Stimulated activated CD4-positive, alpha-beta T cell treated with anti-CD3 and anti-CD28 coated beads, TNF-alpha, amount 100 ng/mL, for 24 hours (primary cell): ENCODE results near the gene ROR1.

Experiments
- DNase-seq, 3 experiments: peaks; one replicate each; pipeline ENCODE4 v3.0.0-alpha.2; 2020; ENCODE audit warnings: low read depth in 3 of 3

The ROR1 gene

DNA sequence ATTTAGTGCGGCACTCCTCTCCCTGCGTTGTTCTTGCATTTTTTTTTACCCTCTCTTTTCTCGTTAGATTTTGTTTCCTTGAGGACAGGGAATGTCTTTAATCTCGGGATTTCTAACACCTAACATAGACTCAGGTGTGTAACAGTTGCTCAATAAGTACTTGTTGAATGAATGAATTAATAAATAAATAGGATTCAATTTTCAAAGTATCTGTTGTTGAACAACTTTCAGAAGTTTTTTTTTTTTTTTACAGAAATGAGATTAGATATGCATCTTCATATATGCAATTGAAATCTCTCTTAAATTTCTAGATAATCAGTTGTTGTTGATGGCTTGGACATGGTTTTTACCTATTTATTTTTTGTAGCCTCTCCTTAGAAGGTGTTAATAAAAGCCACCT, 83.1 kb downstream of the ROR1 start:
- DNase-seq, result no peak

DNA sequence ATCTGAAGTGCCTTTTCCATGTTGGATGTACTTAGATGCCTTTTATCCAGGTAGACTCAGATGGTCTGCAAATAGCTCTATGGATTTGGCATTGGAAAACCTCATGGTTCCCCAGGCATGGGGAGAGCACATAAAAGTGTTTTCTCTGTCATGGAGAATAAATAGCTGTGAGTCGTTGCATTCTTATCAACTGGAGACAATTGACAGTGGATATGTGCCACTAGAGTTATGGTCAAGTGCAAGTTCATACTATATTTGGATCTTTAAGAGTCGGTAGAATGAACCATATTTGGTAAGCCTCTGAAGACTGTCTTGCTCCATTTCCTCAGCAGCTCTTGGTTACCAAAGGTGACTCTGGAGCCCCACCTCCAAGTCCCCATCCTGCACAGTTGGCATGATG, 83.7 kb downstream of the ROR1 start:
- DNase-seq, result no peak

DNA sequence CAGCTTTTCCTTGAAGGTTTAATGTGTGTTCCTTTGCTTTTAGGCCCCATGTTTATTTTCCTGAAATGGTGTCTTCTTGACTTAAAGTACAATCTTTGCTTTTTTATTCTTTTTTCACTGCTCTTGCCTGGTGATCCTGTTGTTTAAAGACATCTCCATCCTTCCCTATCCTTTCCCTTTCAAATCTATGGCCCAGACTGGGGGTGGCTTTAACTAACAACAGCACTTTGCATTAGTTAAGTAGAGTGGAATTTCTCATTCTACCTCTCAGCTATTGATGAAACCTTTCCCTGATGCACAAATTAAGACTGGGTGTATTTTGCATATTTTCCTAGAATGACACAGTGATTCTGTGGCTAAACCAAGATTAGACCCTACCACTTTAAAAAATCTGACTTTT, 84.3 kb downstream of the ROR1 start:
- DNase-seq, result no peak

DNA sequence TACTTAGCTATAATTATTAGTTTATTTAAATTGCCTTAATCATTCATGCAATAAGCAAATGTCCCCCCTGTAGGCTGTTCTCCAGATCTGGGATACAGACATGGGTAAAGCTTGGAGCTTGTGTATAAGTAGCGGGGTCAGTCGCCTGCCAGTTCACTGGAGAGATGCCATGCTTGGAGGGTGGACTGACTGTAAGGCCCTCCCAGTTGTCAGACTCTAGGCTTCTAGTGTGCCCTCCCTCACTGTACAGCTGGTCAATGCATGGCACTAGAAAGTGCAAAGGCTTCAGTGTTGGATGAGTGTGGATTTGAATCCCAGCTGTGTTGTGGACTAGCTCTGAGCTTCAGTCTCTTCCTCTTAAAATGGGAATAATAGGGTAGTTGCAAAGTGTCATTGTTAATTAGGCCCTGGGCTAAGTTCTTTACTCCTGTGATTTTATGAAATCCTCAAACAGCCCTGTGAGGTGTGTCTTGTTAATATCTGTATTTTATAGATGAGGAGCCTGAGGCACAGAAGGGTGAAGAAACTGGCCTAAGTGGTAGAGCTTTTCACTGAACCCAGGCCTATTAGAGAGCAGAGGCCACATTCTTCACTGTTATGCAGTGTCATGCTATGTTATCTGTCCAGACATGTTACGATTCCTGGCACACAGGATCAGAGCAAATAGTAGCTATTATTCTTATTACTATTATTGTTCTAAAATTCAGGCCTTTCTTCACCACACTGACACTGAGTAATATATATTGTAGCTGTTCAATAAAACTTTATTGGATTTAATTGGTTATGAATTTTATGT, 85.9 kb downstream of the ROR1 start:
- no peak for DNase-seq

DNA sequence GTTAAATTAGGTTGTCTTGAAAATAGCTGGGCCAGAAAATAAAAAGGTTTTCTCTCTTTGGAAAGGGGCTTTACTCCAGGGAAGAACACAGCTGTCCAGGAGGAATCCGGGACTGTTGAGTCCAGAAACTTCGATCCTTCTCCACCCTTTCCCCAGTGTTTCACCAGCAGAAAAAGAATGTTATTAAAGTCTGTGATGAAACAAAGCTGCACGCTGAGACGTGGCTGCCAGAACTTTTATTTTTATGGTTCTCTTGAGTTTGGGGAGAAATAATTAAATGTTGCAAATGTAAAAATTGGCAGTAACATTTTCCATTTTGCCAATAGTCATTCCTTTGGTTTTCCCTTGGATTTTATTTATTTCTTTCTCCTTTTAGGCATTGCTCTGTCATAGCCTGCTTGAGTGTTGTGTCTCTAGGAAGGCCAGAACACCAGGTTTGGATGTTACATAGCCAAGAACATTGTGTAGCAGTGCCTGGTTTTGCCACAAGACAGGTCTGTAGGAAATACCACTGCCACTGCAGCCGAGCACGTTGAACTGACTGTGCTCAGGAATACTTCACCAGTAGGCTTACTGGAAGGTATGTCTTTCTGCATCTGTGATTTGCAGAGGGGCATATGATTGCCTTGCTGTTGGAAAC, 87.4 kb downstream of the ROR1 start:
- no peak for DNase-seq

DNA sequence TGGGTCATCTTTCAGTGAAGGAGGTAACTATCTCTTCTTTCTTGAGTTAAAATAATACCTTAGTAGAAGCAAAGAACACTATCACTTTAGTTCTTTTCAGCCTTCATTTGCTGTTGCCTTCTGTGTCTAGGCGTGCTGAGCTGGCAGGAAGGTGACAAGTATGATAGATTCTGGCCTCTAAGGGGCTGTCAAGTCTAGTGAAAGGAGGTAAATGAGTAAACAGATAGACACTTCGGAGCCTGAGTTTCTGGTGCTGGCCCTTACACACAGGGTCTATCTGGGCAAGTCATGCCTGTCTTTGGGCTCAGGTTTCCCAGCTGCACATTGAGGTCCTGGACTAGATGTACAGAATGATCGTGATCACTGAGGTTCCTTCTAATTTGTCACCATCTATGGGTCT, 89.3 kb downstream of the ROR1 start:
- DNase-seq, result no peak

DNA sequence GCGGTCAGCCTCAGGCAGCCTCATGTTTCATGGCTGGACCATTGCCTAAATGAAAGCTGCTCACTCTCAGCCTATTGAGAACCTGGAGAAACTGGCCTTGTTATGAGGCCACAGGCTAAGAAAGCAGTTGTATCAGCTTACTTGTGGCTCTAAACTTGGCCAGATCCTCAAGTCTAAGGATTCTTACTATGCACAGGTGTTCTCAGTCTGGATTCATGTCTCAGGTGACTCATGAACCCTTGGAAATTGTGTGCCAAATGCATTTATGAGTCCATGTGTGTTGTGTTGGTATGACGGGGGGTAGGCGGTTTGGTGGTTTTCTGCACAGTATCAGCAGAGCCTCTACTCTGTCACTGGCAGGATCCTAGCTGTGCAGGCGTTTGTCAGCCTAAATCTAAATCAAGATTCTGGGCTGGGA, 90.4 kb downstream of the ROR1 start:
- no peak for DNase-seq

DNA sequence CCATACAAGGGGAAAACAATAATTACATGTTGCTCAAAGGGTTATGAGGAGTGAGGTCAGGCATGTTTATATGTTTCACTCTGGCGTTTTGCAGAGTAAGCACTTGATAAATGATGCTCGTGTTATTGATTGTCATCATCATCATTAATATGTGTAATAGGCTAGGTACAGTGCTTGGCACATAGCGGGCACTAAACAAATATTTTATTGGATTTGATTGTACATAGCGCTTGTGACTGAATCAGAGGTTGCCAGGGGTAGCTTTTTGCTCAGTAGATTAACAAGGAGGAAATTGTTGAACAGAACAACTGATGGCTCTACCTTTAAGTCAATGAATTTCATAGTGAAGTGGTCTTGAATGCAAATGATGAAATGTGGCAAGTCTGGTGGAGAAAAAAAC, 91.7 kb downstream of the ROR1 start:
- no peak for DNase-seq

DNA sequence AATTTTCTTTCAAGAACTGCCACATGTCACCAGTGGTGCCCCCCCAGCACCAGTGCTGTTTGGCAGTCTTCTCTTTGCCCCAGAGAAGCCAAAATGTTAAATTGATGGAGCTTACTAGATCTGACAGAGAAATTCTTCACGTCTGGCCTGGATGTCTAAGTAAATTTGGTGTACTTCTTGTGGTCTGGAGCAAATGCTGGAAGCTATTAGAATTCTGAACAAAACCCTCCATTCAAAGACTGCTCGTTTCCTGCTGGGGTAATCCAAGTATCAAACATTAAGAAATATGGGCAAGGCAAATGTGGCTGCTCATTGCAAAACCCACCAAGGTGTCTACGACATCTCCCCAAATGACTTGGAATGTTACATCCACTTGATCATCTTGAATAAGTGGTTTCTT, 92.3 kb downstream of the ROR1 start:
- no peak for DNase-seq

DNA sequence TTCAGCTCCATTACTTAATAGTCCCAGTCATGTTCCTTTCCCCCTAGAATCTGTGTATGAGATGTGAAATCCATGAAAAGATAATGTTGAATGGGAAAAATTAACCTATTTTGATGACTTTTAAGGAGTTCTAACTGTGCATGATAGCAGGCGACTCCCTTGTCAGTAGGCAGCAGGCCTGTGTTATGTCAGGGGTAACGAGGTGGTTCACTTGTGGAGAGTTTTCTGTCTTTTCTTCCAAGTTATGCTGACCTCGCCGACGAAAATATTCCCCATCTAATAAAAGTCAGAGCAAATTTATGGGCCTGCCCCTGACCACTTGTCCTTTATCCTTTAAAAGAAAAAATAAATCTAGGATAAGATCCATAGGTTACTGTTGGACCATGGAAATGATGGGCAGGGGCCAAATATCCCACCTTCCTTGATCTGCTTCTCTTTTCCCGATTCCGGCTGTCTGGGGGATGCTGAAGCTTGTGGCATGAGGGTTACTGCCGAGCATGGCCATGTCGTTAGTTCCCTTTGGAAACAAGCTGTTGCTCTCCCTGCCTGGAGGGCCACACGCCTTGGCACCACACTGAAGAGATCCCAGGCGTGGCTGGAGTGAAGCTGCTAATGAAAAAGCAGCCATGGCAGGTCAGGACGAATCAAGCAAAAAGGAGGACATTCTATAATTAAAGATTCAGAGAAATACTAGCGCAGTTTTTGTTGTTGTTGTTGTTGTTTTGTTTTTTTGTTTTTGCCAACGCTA, 93.8 kb downstream of the ROR1 start:
- DNase-seq, result no peak

DNA sequence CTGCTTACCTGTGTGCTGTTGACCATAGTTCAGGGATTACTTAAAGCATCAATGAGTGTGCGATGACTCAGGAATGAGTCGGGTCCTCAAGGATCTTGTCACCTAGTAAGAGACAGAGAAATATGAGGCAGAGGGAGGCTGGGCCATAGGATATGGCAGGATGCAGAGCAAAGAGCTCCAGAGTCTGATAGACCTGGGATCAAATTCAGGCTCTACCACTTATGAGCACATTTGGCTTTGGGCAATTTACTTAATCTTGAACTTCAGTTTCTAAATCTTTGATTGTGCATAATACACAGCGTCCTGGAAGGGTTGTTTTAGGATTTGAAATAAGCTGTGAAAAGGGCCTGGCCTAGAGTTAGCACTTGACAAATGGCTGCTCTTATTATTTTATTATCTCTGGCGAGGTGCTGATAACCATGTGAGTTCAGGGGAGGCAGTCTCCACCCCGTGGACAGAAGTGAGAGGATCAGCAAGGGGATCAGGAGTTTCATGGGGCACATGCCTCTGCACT, 94.5 kb downstream of the ROR1 start:
- DNase-seq, result no peak

DNA sequence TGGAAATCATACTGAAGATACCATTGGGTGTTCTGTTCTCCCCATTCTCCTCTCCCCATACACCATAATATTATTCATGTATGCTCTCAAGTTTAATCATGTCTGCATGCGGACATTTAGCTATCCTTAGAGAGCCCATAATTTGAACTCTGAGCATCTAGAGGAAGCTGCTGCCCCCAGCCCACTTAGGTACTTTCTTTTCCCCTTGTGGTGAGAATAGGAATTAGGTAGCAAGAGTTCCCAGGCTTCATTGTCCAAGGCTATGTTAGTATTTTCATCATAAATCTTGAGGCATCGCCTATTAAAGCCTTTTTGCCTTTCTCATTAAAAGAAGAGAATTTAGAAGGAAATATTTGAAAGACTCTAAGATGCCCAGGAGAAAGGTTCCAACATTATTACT, 96.3 kb downstream of the ROR1 start:
- DNase-seq, result no peak

DNA sequence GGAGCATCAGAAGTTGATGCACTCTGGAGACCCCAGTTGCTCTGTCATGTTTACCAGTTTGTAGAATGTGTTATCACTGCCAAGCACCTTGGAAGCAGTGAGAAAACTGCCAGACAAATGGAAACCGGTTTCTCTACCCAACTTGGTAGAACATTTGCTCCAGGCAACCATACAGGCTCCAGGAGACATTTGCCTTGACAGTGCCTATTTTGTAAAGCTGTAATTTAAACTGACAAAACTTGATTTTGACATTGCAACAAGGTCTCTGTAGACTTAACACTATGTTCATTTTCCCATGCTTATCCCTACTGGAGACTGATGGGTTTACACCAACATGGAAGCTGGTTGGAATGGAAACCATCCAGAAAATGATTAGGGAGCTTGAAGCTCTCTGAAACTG, 97.6 kb downstream of the ROR1 start:
- no peak for DNase-seq

DNA sequence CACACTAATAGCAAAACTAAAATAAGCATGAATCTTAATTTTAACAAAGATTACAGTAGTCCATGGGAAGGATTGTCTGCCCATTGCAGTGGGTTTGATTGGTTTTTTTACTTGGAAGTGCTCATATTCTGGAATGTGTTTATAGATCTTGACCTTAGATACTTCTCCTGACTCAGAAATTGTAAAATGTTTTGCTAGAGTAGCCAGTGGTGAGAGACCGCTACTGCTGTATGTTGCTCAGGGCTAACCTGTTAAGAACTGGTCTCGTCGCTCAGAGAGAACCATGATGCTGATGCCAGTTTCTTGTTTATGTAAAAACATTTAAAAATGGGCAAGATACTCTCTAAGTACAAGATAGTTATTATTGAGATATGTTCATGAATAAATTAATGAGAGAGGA, 99.9 kb downstream of the ROR1 start:
- DNase-seq, result no peak

DNA sequence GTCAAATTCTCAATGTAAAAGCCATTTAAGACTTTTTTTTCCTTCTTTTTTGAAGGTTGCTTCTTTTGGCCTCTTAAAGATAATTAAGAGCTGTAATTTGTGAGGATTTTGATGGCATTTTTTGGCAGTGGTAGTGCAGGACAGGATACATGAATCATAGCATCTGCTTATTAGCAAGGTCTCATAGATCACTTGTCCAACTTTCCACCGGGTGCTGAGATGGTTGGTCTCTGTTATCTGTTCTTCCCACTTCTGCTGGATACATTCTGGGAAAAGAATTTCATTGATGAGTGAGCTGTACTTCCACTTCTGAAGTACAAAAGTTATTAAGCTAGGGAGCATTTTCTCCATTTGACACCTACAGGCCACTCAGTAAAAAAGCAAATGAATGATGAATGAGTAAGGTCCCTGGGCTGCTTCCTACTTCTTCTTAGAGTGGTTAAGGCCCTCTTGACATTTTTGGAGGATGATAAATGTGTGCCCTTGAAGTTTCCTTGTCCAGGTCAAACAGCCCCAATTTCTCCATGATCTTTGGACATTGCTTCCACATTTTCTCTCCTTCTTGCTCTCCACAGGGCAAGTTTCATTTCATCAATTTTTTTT, 100.6 kb downstream of the ROR1 start:
- DNase-seq, result no peak

DNA sequence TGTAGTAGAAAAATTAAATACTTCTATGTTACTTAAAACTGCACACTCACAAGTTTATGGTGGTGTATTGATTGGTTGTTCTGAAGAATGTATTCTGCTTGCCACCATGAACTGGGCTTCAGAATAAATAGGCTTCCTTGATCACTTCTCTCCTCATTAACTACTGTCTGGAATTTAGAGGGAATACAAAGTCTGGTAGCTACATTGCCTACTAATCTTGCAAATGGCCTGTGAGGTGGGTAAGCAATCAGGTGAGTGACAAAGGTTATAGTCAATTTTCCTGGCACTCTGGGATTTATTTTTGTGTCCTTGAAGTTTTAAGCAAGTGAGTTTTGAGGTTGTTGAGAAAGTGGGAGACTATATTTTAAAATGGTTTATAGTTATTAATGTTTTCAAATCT, 101.8 kb downstream of the ROR1 start:
- DNase-seq, result no peak

DNA sequence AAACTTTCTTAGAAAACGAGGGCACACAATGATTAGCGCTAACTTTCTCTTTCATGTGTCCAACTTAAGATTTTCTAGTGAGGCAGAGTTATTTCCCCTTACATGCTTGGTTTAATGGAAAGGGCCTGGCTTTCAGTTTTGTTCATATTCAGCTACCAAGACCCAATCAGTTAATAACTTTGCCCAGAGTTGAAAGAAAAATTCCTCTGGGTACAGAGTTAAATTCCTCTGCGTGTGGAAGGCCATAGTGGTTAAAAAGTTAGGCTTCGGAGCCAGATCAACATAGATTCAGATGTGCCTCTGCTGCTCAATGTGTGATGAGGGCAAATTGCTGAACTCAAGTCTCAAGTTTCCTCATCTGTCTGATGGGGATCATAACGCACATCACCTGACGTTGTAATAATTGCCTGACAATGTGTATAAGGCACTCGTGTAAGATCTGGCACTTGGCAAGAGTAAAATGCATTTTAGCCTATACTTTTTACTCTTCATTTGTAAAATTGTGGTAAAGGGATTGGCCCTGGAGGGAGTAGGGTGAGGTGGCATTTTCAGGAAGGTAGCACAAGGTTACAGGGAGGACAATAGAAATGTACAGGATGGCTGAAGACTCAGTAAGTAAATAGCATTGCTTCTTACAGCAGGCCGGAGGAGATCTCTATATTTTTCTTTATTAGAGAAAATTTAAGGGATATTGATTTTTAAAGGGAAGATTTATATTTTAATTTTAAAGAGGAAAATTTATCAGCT, 103.4 kb downstream of the ROR1 start:
- DNase-seq, result no peak

DNA sequence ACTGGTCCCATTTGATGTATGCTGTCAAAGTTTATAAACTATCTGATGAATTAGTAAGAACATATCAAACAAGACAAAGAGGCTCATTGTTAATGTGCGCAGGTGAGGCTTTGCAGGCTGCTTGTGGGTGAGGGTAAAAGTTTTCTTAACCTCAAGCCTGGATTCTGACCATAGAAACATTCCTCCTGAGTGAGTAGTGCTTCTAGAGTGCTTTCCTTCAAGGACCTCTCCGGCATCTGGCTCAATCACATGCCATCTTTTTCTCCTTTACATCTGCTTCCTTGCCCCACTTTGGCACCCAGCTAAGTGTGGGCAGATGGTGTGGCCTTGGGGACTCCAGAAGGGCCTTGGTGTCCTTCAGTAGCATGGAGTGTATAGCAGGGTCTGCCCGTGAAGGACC, 104.0 kb downstream of the ROR1 start:
- no peak for DNase-seq

DNA sequence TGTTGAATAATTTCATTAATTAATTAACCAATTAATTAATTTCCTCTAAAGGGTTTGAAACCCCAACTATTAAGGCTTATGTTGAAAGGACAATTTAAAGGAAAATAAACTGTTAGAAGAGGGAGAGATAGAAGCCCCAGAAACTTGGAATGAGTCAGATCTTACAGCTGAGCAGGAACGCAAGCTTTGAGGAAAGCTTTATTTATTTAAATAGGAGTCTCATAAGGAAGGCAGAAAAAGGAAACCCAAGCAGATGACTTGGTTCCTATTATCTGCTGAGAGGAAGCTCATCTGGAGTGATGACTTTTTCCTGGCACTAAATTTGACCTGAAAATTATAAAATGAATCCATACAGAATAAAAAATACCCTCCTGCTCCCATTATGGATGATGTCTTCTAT, 105.1 kb downstream of the ROR1 start:
- DNase-seq, result no peak

DNA sequence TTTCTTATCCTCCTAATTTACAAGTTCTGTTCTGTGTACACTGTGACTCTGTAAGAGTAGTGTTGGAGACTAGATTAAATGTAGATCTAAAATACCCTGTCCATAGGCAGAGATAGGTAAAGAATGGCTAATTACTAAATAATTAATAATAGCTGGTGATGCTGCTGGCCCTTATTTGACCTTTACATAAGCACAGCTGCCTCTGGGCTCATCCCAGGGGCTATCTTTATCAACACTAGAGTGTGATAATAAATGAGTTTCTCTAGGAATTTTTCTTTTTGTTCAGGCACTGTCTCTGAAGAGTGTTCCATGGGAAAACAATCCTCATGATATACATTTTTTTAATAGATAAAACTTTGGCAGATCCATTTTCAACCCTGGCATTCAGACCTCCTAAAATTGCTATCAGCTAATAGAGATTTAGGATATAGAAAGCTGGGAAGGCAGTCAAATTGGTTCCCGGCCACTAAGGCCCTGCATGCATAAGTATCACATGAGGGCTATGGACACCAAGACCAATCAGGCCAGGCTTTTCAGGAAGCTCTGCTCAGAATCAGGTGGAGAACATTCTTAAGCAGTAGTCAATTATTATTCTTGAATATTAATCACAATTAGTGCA, 107.2 kb downstream of the ROR1 start:
- DNase-seq, result no peak

DNA sequence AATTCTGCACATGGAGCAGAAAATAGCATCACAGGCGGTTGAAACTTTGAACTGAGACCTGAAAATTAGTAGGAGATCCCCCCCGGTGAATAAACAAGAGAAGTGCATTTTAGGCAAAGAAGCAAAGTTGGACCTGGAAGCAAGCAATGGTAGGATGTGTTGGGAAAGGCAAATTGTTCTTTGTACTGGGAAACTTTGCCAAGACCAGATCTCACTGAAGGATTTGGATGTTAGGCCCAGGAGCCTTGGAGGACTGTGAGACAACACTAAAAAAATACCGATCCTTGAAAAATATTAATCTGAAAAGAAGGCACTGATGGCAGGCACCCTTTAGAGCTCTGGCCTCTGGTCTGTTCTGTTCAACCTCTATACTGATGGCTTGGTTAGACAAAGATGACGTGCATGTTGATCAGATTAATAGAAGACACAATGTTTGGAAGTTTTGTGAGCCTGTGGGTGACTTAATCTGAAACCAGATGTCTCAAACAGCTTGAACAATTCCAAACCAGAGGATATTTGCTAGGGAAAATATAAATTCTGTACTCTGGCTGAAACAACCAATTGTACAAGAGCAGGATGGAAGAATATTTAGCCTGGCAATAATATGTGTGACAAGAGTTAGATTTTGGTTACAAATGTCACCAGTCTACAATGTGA, 108.4 kb downstream of the ROR1 start:
- DNase-seq, result no peak
